ENCODE measurements around the gene KCNN1.

DNA sequence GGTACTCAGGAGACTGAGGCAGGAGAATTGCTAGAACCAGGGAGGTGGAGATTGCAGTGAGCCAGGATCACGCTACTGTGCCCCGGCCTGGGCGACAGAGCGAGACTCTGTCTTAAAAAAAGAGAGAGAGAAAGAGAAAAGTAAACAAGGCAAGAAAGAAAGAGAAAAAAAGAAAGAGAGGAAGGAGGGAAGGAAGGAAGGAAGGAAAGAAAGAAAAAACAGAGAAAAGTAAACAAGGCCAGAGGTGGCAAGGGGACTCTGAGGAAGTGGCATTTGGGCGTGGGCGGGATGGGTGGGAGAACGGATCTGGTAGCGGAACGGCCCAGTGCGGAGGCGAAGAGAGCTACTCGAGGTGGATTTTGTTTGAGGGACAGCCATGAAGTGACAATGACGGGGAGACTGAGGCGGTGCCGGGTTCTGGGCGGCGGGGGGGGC, 33.6 kb downstream of the KCNN1 start:
- no peak for TF ChIP-seq CTCF (IDR thresholded peaks at IDR 0.05; ENCODE audit: low read length)
- TF ChIP-seq EZH2 (IDR thresholded peaks at IDR 0.05; ENCODE audit: borderline replicate concordance, low read length): no peak
